Activated T-helper 1 cell treated with anti-CD3 and anti-CD28 coated beads, Interleukin-2, amount 50 U/mL, for 16 hours (primary cell): ENCODE data around the gene PGBD2.
"Not testable (repeated sequence)": the region's sequence is repeated elsewhere in the genome, so short reads cannot be mapped to it uniquely, and the experiment has no call there.

Experiments used
- DNase-seq, 2 donors: peaks; one replicate each; pipeline ENCODE4 v3.0.0-alpha.2; 2020; ENCODE audit warnings: low read depth in 1 of 2, low spot score in 1 of 2

Gene PGBD2

DNA sequence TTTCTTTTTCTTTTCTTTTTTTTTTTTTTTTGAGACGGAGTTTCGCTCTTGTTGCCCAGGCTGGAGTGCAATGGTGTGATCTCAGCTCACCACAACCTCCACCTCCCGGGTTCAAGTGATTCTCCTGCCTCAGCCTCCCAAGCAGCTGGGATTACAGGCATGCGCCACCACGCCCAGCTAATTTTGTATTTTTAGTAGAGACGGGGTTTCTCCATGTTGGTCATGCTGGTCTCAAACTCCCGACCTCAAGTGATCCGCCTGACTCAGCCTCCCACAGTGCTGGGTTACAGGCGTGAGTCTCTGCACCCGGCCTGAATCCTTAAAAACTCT is 16.2 kb upstream of the PGBD2 start:
- DNase-seq: not testable (repeated sequence)

DNA sequence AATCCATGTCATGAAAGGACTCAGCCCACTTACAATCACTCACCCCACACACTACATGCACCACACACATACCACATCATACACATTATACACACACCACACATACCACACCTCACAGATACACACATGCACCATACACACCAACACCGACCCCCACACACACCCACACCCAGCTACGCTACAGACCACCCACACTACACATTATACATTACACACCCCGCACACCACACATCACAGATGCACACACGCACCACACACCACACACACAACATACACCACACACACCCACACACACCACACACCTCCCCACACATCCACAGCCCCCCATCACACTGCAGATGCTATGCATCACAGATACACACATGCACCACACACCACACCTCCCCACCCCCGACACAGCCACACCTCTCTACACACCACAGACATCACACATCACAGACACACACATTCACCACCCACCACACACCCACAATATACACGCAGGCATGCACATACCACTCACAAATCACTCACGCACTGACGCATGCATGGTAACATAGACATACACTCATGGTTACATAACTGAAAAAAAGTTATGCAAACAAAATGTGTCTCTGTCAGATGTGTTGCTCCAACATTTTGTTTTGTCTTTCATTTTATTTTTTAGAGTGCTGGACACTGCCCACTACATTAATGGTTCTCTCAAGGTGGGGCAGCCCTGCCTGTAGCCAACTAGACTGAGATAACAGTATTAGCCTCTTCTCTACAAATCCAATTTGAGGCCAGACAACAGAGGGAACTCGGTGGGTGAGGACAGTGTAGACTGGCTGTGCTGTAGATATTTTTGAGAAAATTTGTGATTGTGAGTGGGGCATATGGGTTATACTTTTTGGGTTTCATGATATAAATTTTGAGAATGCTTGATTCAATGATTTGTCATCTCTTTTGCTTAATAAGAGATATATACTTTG is 15.2 kb upstream of the PGBD2 start:
- no peak for DNase-seq

- DNase-seq: no peak
These were observed 14.3 kb upstream of the PGBD2 start for GRCh38 chr1:248891758-248892157.

DNA sequence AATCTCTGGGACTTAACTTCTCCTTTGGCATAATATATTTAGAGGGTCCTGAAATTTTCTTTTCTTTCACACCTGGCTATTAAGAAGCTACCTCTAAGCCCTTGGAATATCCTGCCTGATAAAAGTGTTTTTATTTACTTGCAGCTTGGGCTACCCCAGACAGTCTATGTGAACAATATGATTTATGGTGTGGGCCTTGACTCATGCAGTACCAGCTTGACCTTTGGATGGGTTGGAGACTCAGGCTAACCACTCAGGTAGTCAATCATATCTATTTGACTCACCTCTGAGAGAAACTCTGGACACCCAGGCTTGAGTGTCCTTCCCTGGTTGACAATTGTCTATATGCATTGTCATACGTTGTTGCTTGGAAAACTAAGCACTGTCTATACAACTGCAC is 13.4 kb upstream of the PGBD2 start:
- DNase-seq: no peak

GRCh38 chr1:248894837-248895236 is 11.2 kb upstream of the PGBD2 start:
- DNase-seq: no peak

DNA sequence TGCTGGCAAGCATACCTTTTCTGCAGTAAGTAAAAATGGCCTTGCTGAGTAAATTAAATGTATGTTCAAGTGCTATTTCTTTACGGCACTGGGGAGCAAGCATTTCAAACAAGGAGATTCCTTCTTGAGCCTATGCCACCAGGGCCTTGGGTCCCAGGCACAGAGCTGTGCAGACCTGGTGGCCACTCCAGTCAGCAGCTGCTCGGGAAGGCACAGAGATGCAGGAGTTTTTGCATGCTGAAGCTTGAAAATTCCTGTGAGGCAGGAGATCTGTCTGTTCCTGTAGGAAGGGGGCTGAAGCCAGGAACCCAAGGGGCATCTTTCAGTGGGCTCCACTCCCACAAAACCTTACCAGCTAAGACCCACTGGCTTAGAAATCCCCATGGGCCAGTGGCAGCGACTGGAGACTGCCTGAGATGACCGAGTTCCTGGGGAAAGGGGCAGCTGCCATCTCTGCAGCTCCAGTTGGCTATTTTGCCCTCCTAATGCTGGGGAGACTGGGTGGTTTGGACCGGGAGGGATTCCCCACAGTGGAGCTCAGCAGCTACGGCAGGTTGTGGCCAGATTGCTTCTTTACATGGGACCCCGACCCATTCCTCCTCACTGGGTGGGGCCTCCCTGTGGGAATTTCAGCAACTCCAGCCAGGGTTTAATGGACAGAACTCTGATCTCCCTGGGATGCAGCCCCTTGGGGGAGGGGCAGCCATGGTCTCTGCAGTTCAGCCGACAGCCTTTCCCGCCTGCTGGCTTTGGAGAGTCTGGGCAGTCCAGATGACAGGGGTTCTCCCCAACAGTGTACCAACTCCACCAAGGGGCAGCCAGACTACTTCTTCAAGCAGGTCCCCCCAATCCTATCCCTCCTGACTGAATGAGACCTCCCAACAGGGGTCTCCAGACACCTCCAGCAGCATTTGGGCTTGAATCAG is 8.4 kb upstream of the PGBD2 start:
- no peak for DNase-seq

DNA sequence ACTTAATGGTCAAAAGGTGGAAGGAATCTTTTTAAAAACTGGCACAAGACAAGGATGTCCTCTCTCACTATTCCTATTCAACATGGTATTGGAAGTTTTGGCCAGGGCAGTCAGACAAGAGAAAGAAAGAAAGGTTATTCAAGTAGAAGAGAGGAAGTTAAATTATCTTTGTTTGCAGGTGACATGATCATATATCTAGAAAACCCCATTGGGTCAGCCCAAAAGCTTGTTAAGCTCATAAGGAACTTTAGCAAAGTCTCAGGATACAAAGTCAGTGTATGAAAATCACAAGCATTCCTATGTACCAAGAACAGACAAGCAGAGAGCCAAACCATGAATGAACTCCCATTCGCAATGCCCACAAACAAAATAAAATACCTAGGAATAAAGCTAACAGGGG is 5.4 kb upstream of the PGBD2 start:
- DNase-seq: no peak

DNA sequence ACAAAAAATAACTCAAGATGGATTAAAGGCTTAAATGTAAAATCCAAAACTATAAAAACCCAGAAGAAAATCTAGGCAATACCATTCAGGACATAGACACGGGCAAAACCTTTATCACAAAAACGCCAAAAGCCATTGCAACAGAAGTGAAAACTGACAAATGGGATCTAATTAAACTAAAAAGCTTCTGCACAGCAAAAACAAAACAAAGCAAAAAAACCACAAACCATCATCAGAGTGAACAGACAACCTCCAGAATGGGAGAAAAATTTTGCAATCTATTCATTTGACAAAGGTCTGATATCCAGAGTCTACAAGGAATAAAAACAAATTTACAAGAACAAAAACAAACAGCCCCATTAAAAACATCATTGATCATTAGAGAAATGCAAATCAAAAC is 4.5 kb upstream of the PGBD2 start:
- no peak for DNase-seq

- DNase-seq: no peak
These were observed 1.4 kb upstream of the PGBD2 start for GRCh38 chr1:248904437-248905216.

GRCh38 chr1:248905662-248906008 is 400 bp upstream of the PGBD2 start:
- DNase-seq: no peak

GRCh38 chr1:248906753-248907661 is 972 bp downstream of the PGBD2 start:
- no peak for DNase-seq

- DNase-seq: no peak
These were observed 4.7 kb downstream of the PGBD2 start for GRCh38 chr1:248910761-248911160.

DNA sequence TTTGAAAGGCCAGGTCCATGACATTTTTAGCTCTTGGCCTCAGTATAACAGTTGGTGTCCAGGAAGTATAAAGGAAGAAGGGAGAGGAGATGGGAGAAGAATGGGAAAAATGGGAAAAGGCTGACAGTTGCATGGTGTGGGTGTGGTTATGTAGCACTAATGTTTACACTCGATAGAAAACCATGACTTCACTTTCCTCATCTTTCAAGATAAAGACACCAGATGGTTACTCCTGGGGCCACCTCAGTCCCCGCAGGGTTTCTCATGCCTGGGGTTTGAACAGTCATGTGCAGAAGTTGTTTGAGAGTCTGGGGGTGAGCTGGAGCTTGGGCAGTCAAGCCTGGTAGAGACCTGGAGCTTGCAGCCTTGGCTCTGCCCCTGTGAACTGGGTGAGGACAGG is 7.9 kb downstream of the PGBD2 start:
- DNase-seq: no peak

GRCh38 chr1:248914796-248915381 is 8.9 kb downstream of the PGBD2 start:
- DNase-seq: no peak

- no peak for DNase-seq
These were observed 12.1 kb downstream of the PGBD2 start for GRCh38 chr1:248918131-248918530.

DNA sequence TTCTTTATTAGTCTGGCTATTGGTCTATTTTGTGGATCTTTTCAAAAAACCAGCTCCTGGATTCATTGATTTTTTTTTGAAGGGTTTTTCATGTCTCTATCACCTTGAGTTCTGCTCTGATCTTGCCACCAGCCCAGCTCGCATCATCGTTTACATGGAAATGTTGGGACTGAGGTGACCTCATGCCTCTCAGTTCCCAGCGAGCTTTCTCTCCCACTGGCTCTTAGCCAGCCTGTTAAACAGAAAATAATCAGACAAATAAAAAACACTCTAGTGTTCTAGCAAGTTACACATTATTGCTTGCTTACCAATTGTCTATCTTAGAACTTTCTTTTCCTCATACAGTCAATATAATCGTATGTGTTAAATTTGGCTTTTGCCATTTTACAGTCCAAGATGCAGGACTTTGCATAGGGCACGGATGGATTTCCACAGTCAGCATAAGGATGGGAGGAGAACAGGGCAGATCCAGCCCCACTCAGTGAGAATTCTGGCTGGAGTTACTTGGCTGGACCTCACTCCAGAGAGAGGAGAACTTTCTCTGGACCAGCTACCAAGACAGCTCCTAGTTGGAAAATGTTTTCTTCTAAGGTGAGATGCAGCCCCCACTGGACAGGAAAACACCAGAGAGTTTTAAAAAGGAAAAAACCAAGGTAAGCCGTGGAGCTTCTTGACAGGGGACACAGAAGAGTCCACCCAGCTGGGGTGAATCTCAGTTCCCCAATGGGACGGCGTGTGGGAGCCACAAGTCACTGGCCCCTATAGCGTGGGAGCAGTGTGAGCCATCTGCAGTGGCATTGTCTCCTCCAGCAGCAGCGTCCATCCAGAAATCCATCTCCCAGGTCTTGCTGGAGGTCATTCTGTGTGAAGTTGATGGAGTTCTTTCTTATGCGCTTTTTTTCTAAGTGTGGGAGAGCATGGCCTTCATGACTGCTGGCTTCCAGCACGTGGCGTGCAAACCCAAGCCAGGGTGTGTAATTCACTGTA is 17.6 kb downstream of the PGBD2 start:
- DNase-seq: no peak

DNA sequence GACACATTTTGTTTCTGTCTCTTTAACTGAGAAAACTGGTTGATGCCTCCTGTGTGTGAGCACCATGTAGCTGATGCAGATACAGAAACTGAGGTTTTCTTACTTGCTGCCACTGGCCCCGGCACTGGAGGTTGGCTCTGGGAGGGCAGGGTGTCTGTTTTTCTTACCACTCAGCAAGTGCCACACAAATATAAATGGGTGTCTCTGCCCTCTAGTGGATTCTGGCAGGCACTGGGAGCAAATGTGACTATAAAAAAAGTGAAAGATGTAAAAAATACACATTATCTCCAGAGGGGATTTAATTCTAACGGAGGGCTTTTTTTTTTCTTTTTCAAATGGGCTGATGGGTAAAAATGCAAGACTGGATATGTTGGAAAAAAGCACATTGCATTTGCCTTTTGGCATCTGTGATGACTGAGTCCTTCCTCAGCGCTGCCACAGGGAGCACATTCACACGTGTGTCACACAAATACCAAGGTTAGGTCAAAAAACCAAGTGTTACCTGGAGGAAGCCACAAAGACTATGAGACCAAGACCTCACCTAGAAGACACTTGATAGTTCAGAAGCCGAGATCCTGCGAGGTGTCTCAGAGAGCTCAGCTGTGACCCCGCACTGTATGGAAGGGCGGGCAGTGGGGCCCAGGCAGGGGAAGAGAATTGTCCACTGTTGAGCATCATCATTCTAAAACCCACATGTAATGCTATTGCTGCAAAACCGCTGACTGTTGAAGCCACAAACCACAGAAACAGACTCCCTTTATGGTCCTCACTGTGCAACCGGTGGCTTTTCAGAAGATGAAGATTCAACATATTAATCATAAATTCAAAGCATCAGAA is 18.9 kb downstream of the PGBD2 start:
- no peak for DNase-seq

- DNase-seq: not testable (repeated sequence)
These were observed 19.8 kb downstream of the PGBD2 start for GRCh38 chr1:248925859-248926258.
